GM12873 (cell line): ENCODE measurements around the gene SDHB.

Source experiments
- TF ChIP-seq, protein P1 (sequence below): IDR thresholded peaks from 2 replicates; pipeline ENCODE4 v1.5.1; 2012; ENCODE audit warnings: low read depth, mild to moderate bottlenecking, moderate library complexity, low read length, control low read depth; ENCODE audit not compliant: insufficient read depth; ENCODE audit errors: missing control alignments

The SDHB gene

DNA sequence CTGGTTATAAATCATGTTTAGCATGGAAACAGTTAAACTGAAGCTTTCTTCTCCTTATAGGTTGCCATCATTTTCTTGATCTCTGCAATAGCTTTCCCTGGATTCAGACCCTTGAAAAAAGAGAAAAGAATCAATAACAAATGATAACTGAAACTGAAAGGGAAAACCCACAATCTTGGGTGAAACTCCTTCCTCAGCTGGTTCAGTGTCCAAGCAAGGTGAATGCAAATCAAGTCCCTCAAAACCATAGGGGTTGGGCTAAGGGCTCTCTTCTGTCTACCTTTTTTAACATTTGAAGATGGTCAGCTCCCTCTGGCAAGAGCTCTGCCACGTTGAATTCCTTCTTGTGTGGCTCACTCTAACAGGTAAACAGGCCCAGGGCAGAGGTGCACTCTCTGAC is 35.0 kb downstream of the SDHB start:
- TF ChIP-seq, protein P1, sequence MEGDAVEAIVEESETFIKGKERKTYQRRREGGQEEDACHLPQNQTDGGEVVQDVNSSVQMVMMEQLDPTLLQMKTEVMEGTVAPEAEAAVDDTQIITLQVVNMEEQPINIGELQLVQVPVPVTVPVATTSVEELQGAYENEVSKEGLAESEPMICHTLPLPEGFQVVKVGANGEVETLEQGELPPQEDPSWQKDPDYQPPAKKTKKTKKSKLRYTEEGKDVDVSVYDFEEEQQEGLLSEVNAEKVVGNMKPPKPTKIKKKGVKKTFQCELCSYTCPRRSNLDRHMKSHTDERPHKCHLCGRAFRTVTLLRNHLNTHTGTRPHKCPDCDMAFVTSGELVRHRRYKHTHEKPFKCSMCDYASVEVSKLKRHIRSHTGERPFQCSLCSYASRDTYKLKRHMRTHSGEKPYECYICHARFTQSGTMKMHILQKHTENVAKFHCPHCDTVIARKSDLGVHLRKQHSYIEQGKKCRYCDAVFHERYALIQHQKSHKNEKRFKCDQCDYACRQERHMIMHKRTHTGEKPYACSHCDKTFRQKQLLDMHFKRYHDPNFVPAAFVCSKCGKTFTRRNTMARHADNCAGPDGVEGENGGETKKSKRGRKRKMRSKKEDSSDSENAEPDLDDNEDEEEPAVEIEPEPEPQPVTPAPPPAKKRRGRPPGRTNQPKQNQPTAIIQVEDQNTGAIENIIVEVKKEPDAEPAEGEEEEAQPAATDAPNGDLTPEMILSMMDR: no peak

DNA sequence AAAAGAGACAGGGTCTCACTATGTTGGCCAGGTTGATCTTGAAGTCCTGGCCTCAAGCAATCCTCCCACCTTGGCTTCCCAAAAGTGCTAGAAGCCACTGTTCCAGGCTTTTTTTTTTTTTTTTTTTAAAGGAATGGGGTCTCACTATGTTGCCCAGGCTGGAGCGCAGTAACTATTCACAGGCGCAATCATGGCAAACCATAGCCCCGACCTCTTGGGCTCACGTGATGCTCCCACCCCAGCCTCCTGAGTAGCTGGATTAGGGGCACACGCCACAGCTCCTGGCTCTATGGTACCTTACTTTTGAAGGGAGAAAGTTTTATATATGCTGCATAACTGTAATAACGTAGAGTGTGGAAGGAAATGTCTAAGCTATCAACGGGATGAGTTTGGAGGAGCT is 36.4 kb downstream of the SDHB start:
- TF ChIP-seq, protein P1: no peak

DNA sequence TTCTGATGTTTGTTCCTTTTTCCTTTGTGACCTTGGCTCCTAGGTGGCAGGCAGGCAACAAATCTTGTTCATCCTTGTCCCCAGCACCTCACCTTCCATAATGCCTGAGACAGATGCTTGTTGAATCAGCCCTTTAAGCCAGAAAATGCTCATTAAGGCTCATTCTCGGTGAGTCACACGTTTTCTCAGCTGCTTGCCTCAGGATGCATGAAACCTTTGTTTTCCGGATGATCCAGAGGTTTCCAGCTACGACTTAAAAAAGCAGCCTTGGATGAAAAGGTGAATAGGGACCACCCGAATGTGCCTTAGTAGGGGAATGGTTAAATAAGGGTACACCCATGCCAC is 37.5 kb downstream of the SDHB start:
- TF ChIP-seq, protein P1: no peak

DNA sequence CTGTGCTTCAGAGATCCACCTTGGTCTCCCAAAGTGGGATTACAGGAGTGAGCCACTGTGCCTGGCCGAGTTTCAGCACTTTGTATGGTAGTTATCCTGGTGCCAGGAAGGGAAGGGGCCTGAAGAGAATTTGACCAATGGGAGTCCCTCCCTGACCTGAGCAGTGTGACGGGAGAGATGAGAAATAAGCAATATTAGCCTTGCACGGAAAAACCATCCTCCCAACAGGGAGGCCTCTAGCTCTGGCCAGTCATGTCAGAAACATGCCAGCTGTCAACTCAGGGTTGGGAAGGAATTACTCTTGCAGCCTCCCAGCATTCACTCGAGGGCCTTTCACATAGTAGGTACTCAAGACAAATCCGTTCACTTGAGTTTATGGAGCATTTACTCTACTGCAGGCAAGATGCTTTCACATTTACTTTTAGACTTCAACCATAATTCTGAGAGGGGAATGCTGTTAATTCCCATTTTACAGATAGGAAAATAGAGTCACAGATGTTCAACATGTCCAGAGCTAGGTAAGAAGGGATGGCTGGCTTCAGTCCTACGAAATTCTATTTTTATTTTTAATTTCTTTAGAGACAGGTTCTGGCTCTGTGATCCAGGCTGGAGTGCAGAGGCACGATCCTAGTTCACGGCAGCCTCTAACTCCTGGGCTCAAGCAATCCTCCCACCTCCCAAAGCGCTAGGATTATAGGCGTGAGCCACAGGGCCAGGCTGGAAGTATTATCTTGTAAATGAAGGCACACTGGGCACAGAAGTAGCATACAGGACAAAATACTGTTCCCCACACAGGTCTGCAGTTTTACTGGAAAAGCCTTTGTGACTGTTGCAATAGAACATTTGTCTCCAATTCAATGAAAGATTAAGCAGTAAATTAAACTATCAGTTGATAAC is 38.9 kb downstream of the SDHB start:
- TF ChIP-seq, protein P1: no peak

DNA sequence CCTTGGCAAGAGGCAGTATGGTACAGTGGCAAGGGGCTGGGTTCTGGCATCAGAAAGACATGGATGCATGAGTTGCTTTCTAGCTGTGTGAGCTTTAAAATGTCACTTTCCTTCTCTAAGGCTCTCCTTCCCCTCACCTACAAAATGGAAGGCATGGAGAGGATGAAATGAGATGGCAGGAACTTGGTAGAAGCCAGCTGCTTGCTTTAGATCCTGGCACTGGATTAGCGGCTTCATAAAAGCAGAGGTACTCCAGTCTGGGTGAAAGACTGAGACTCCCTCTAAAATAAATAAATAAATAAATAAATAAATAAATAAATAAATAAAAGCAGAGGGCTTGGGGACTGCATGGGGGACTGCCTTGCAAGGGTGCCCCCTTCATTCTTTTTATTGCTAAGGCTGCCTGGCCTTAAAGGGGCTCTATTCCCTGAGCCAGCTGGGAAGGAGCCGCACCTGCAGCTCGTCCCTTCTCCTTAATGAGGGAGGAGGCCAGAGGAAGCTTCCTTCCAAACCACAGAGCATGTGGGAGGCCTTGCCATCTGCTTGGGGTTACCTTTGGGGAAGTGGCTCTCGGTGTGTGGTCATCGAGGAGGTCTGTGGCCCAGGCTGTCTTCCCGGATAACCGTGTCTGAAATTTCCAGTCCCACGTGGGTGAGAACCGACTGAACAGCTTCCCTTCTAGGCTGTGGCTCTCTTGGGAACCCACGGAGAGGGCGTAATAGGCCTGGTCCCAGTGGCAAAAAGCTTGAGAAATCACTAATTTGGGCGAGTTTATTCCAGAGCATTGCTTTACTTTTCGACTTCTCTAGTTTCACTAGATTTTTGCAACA is 40.1 kb downstream of the SDHB start:
- TF ChIP-seq, protein P1: no peak

DNA sequence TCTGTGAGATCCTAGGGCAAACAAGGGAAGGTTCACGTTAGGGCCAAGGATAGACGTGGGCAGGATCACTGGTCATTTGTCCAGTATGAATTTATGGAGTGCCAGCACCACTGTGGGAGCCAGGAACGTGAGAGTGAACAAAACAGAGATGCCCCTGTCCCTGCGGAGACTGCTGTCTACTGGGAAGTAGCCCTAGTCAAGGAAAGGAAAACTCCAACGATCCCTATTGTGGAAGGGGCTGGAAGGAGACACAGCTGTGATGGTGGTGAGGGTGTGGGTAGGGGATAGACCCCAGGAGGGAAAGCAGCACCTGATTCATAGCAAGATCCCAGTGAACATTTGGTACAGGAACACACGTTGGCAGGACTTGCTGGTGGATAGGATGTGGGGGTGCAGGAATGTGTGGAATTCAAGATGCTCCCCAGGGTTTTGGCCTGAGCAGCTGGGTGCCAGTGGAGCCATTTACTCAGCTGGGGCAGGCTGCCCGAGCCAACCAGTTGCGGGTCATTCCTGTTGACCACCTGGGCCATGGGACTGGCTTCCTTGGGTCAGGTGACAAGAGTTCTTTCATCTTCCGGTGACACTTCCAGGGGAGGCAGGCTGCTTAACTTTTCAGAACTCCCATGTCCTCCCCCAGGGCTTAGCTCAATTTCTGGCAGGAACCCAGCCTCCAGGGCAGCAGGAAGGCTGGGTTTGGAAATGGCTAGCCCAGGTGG is 40.9 kb downstream of the SDHB start:
- TF ChIP-seq, protein P1: no peak
